ENCODE measurements around the gene RUVBL1.

The RUVBL1 gene

DNA sequence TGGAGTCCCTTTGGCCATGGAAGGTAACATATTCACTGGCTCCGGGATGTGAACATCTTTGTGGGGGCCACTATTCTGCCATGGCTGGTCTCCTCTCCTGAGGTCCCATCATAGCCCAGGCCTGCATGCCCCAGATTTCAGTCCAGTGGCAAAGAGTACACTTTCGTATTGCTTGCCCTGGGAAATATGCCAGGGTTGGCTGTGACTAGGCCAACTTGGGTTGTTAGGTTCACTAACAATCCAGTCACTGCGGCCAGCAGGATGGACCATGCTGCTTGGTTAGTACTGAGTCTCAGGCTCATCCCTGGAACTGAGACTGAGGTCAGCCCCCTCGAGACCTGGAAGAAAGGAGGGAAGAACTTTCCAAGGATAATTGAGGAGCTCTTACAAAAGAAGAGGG is 19.9 kb upstream of the RUVBL1 start:
- no peak for DNase-seq (ENCODE audit: low read depth, low spot score)
- in situ Hi-C loops (cut with HindIII; ENCODE audit: low sequenced_read_pairs): no loop called here
- TF ChIP-seq, protein P1, sequence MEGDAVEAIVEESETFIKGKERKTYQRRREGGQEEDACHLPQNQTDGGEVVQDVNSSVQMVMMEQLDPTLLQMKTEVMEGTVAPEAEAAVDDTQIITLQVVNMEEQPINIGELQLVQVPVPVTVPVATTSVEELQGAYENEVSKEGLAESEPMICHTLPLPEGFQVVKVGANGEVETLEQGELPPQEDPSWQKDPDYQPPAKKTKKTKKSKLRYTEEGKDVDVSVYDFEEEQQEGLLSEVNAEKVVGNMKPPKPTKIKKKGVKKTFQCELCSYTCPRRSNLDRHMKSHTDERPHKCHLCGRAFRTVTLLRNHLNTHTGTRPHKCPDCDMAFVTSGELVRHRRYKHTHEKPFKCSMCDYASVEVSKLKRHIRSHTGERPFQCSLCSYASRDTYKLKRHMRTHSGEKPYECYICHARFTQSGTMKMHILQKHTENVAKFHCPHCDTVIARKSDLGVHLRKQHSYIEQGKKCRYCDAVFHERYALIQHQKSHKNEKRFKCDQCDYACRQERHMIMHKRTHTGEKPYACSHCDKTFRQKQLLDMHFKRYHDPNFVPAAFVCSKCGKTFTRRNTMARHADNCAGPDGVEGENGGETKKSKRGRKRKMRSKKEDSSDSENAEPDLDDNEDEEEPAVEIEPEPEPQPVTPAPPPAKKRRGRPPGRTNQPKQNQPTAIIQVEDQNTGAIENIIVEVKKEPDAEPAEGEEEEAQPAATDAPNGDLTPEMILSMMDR (IDR thresholded peaks at IDR 0.05; ENCODE audit: low read depth, low read length): no peak
- no peak overlapping the region for H3K4me3 ChIP-seq (ENCODE audit: low read depth, low read length)

DNA sequence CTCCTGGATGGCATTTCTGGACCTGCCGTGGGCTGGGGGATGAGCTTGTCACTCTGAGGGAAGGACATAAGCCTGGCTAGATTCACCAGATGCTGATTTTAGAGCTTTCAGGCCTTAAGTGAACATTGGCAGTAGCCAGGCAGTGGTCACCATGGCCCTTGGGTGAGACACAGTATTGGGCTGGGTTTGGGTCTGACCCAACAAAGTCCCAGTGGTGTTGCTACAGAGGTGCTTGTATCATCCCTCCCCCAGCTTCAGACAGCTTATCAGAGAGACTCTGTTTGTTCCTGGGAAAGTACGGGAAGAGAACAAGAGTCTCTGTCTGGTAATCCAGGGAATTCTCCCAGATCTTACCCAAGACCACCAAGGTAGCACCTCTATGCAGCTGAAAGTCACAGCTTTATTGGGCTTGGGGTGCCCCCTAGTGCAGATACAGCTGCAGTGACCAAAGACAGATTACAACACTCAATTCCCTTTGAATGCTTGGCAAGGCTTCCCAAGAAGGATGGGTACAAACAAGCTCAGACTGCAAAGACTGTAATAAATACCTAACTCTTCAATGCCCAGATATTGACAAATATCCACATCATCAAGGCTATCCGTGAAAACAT is 9.8 kb upstream of the RUVBL1 start:
- peak; percentile 61 for DNase-seq (ENCODE audit: low read depth, low spot score)
- TF ChIP-seq, protein P1 (IDR thresholded peaks at IDR 0.05; ENCODE audit: low read depth, low read length): peak; percentile 80
- in situ Hi-C loops (cut with HindIII; ENCODE audit: low sequenced_read_pairs): no loop called here
- H3K4me3 ChIP-seq (ENCODE audit: low read depth, low read length): no peak overlapping the region

DNA sequence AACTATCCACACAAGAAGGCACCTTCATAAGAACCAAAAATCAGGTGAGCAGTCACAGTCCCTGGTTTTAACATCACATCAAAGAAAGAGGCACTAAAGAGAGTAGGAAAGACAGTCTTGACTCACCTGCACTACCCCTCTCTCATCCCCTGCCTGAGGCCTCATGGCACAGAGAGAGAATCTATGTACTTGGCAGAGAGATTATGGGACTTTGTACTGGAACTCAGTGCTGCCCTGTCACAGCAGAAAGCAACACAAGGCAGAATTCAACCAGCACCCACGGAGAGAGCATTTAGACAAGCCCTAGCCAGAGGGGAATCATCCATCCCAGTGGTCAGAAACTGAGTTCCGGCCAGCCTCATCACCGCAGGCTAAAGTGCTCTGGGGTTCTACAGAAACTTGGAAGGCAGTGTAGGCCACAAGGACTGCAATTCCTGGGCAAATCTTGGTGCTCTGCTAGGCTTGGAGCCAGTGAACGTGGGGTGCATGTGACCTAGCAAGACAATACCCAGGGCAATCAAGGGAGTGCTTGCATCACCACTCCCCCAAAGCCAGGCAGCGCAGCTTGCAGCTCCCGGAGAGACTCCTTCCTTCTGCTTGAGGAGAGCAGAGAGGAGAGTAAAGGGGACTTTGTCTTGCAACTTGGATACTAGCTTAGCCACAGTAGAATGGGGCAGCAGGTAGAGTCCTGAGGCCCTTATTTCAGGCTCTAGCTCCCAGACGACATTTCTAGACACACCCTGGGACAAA is 8.5 kb upstream of the RUVBL1 start:
- in situ Hi-C loops (cut with HindIII; ENCODE audit: low sequenced_read_pairs): no loop called here
- TF ChIP-seq, protein P1 (IDR thresholded peaks at IDR 0.05; ENCODE audit: low read depth, low read length): no peak
- no peak for DNase-seq (ENCODE audit: low read depth, low spot score)
- H3K4me3 ChIP-seq (ENCODE audit: low read depth, low read length): no peak overlapping the region

DNA sequence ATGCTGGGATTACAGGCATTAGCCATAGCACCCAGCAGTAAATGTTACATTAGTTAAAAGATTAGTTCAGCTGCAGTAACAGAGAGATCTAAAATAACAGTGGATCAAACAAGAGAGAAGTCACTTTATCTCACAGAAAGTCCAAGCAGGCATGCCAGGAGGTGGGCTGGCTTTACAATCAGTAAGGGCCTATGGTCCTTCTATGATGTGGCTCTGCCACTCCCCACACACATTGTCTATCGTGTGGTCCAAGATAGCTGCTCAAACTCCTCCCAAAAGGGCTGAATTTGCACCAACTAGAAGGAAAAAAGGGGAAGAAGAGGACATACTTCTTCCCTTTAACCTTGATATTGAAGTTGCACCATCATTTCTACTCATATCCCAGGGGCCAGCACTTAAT is 4.6 kb upstream of the RUVBL1 start:
- no peak for DNase-seq (ENCODE audit: low read depth, low spot score)
- H3K4me3 ChIP-seq (ENCODE audit: low read depth, low read length): no peak overlapping the region
- in situ Hi-C loops (cut with HindIII; ENCODE audit: low sequenced_read_pairs): no loop called here
- TF ChIP-seq, protein P1 (IDR thresholded peaks at IDR 0.05; ENCODE audit: low read depth, low read length): no peak

DNA sequence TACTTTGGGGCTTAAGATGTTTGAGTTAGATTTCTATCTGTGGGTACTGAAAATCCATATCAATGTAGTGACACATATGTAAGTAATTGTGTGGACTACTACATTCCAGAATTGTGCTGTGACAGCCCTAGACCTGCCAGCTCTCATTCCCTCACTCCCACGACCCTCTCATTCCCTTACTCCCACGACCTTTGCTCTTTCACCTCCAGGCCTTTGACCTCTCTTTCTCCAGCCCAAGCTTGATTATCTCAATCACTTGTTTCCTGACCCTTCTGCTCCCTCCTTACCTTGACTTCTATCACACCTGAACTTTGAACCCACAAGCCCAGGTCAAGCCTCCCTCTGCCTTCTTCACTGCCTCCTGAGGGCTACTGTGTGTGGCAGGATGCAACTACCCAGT is 3.6 kb upstream of the RUVBL1 start:
- no peak overlapping the region for H3K4me3 ChIP-seq (ENCODE audit: low read depth, low read length)
- in situ Hi-C loops (cut with HindIII; ENCODE audit: low sequenced_read_pairs): no loop called here
- TF ChIP-seq, protein P1 (IDR thresholded peaks at IDR 0.05; ENCODE audit: low read depth, low read length): no peak
- no peak for DNase-seq (ENCODE audit: low read depth, low spot score)

DNA sequence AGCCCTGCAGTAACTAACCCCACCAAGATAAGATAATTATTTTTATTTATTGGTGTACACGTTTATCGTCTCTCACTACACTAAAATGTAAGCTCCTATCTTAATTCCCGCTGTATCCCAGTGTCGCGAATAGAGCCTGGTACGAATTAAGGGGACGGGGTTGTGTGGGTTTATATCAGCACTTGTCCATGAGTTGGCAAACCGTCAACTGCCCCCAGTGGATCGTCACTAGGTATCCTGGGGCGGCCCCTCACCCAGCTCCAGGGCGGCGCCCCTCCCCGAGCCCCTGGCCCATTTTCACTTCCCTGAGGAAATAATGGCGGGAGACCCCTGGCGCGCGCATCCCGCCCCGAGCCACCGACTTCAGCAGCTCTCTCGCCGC is 465 bp downstream of the RUVBL1 start:
- peak overlapping the region; percentile 93 for H3K4me3 ChIP-seq (ENCODE audit: low read depth, low read length)
- DNase-seq (ENCODE audit: low read depth, low spot score): no peak
- TF ChIP-seq, protein P1 (IDR thresholded peaks at IDR 0.05; ENCODE audit: low read depth, low read length): no peak
- in situ Hi-C loops (cut with HindIII; ENCODE audit: low sequenced_read_pairs): no loop called here
